Measurements from ENCODE around the gene CEPT1. TPM values are rescaled to one million over a fixed set of nuclear protein-coding genes. Genes with fewer than 3 reads are reported as not detected.

CEPT1 gene
- total and polyA plus RNA-seq, 10 of the 15 experiments (the other 5 are each of a cell fraction or from before 2014, with no cell fraction given): 29.4 to 77.9 (median 54.8) TPM

- no TSS peak for BruUV-seq (replicated peaks)
- ChIA-PET POLR2A (interaction anchor here (1.4 to 8.8 kb wide), 3 partner anchors 9 to 74 kb away, joined by 5 to 371 read pairs (median 27); partner anchors contain the start of genes CEPT1, DENND2D and DRAM2), RAD21 (ENCODE audit: unreplicated experiment) (interaction anchor here (1.0 to 9.9 kb wide), 6 partner anchors 10 to 341 kb away, joined by 3 to 542 read pairs (median 22); partner anchors contain the start of genes CD53, CEPT1, DENND2D and DRAM2), CTCF (interaction anchor here (3.0 to 8.9 kb wide), 2 partner anchors 16 to 182 kb away, joined by 13 to 239 read pairs; partner anchors contain the start of gene DENND2D), SMC1A (ENCODE audit: uncharacterized antibody, unreplicated experiment) (interaction anchor here (2.5 to 12.4 kb wide), 5 partner anchors 9 to 72 kb away, joined by 15 to 284 read pairs (median 105); partner anchors contain the start of genes CEPT1, DENND2D and DRAM2)
- no peaks in the 10 kb centered on the region for H4K20me1 ChIP-seq (ENCODE audit: control insufficient read depth, insufficient read depth)
- H2AFZ ChIP-seq (ENCODE audit: control insufficient read depth, low read depth, low read length): no peak overlapping the region
- ATAC-seq (no peak), FAIRE-seq (no peak), DNase-seq (ENCODE audit: low read depth, low spot score) (no peak)
- no peaks in the 10 kb centered on the region for H3K9me3 ChIP-seq (replicated peaks; ENCODE audit: control insufficient read depth, insufficient read depth, low read length)
- TF ChIP-seq MLLT1 (IDR thresholded peaks at IDR 0.05) (peak; percentile 43), ATF2 (IDR thresholded peaks at IDR 0.05; ENCODE audit: low read length) (no peak), ETV6 (conservative IDR thresholded peaks at IDR 0.05 in 1 of 2, IDR thresholded peaks at IDR 0.05 in 1 of 2; ENCODE audit: borderline replicate concordance in 1 of 2, low read depth in 1 of 2) (0 out of 4 replicates have a peak, but pooled peaks of 1 of the 2 experiments have one; percentile 36), CEBPB (IDR thresholded peaks at IDR 0.05; ENCODE audit: borderline replicate concordance in 1 of 2, low read depth in 2 of 2, low read length in 2 of 2) (no peak)
- WGBS (ENCODE audit: insufficient coverage, insufficient replicate concordance, low lambda C conversion rate, missing lambda C conversion rate): over 99% methylated on average over 6 of the region's 6 CpGs
- H3K9ac ChIP-seq (ENCODE audit: control insufficient read depth, insufficient read depth, low read length): peak overlapping the region; percentile 88; the same call in 1 of the 2 replicates
- H3K4me1 ChIP-seq (ENCODE audit: control insufficient read depth, insufficient read depth, low read length): peaks cover 53% of the 10 kb centered on the region
- peak overlapping the region; percentile 100 for H3K27ac ChIP-seq (ENCODE audit: control insufficient read depth, insufficient read depth)
- H3K36me3 ChIP-seq (ENCODE audit: control insufficient read depth in 2 of 2, insufficient read depth in 2 of 2, low read length in 1 of 2): no peaks in the 10 kb centered on the region
- intact Hi-C loops (cut with micrococcal nuclease; ENCODE audit: unreplicated experiment) (no loop called here), in situ Hi-C loops (cut with MboI) (no loop called here)
- no peak overlapping the region for H3K4me3 ChIP-seq
- peak overlapping the region; percentile 68 for H3K4me2 ChIP-seq (ENCODE audit: control insufficient read depth, insufficient read depth)
- peaks cover 13% of the 10 kb centered on the region for H3K79me2 ChIP-seq (ENCODE audit: control insufficient read depth, insufficient read depth, low read length)
- no peaks in the 10 kb centered on the region for H3K27me3 ChIP-seq (replicated peaks in 1 of 2; ENCODE audit: control insufficient read depth in 2 of 2, insufficient read depth in 2 of 2, low read length in 1 of 2)
Measured at GRCh38 chr1:111213412-111213811, 73.4 kb downstream of the CEPT1 start.

All from GM12878 (cell line).